Caco-2 (cell line): Measurements from ENCODE around the gene IL27RA. TPM values are rescaled to one million over a fixed set of nuclear protein-coding genes. Genes with fewer than 3 reads are reported as not detected.
A peak's percentile ranks its signal among the peaks of the same experiment; 100 is the strongest.
"Not testable (repeated sequence)": the region's sequence is repeated elsewhere in the genome, so short reads cannot be mapped to it uniquely, and the experiment has no call there.

ENCODE experiments used
- BruUV-seq: library from RNA; stranded (reverse); fragments of 400-500 nt; replicated peaks from 2 replicates; lab custom pipeline; 2021; lab: Mats Ljungman, UMichigan
- CTCF ChIA-PET: fragments of 300-600 bp; sonication (Branson Sonifier 250); formaldehyde crosslinking; loops from one replicate; lab custom pipeline; 2022; ENCODE audit warnings: antibody characterized with exemption; lab: Charles Lee
- POLR2A ChIA-PET: fragments of 300-600 bp; sonication (Branson Sonifier 250); formaldehyde crosslinking; loops from one replicate; lab custom pipeline; 2022; ENCODE audit warnings: antibody characterized with exemption; lab: Charles Lee
- DNase-seq, 2 experiments: peaks; one replicate each; pipeline versions ENCODE4 v3.0.0 to v3.0.0-alpha.2; 2020 to 2022
- H3K27me3 ChIP-seq: replicated peaks from 2 replicates; pipeline ENCODE4 v1.6.0; 2011; ENCODE audit warnings: low read length; ENCODE audit not compliant: control insufficient read depth, insufficient read depth
- H3K36me3 ChIP-seq: 2 replicates; pipeline ENCODE4 v1.5.1; 2011; ENCODE audit warnings: low read length; ENCODE audit not compliant: control insufficient read depth, insufficient read depth
- H3K4me1 ChIP-seq: fragments of 250-450 bp; sonication (Bioruptor Pico); 2 replicates; pipeline ENCODE4 v1.5.1; 2020; ENCODE audit warnings: mild to moderate bottlenecking
- H3K4me3 ChIP-seq: 2 replicates; pipeline ENCODE4 v1.5.1; 2011; ENCODE audit warnings: low read depth, mild to moderate bottlenecking, control low read depth, low read length
- H3K9me3 ChIP-seq: fragments of 250-450 bp; sonication (Bioruptor Pico); 2 replicates; pipeline ENCODE4 v1.5.1; 2020; ENCODE audit warnings: mild to moderate bottlenecking, moderate library complexity
- H3K27ac Mint-ChIP-seq: one replicate; pipeline ENCODE4 v1.8.0; 2022; ENCODE audit warnings: mixed read lengths; ENCODE audit not compliant: unreplicated experiment
- H3K27me3 Mint-ChIP-seq: one replicate; pipeline ENCODE4 v1.8.0; 2022; ENCODE audit warnings: mixed read lengths; ENCODE audit not compliant: insufficient read depth, unreplicated experiment
- H3K36me3 Mint-ChIP-seq: one replicate; pipeline ENCODE4 v1.8.0; 2022; ENCODE audit warnings: mild to moderate bottlenecking, mixed read lengths; ENCODE audit not compliant: insufficient read depth, unreplicated experiment
- H3K4me1 Mint-ChIP-seq: one replicate; pipeline ENCODE4 v1.8.0; 2022; ENCODE audit warnings: low read depth, mixed read lengths; ENCODE audit not compliant: unreplicated experiment
- H3K4me3 Mint-ChIP-seq: one replicate; pipeline ENCODE4 v1.8.0; 2022; ENCODE audit warnings: mild to moderate bottlenecking, moderate library complexity, mixed read lengths; ENCODE audit not compliant: unreplicated experiment
- H3K9me3 Mint-ChIP-seq: one replicate; pipeline ENCODE4 v1.8.0; 2022; ENCODE audit warnings: mixed read lengths; ENCODE audit not compliant: unreplicated experiment
- intact Hi-C: fragments of 100-400 bp; cut with micrococcal nuclease; formaldehyde crosslinking; loops from one replicate; pipeline ENCODE4 v1.10.0; 2022; ENCODE audit not compliant: unreplicated experiment
- total RNA-seq: library from RNA; stranded (reverse); gene quantifications from 2 replicates; pipeline ENCODE4 v1.2.3, GENCODE V29; 2022
- TF ChIP-seq, protein P1 (sequence below), 2 experiments: fragments of 200-600 bp in 1 of 2; IDR thresholded peaks; 1 replicate in 1 of 2; 2 replicates in 1 of 2; pipeline versions ENCODE4 v1.5.1 to v1.8.0; 2011 to 2022; ENCODE audit warnings: antibody characterized with exemption in 1 of 2, control low read depth in 1 of 2, inconsistent platforms in 1 of 2, low read depth in 1 of 2, low read length in 1 of 2, mild to moderate bottlenecking in 1 of 2, moderate library complexity in 1 of 2; ENCODE audit not compliant: insufficient read depth in 1 of 2, severe bottlenecking in 1 of 2, unreplicated experiment in 1 of 2

IL27RA gene
- total RNA-seq, 1 experiment from 2014 or later = 4.7 TPM

DNA sequence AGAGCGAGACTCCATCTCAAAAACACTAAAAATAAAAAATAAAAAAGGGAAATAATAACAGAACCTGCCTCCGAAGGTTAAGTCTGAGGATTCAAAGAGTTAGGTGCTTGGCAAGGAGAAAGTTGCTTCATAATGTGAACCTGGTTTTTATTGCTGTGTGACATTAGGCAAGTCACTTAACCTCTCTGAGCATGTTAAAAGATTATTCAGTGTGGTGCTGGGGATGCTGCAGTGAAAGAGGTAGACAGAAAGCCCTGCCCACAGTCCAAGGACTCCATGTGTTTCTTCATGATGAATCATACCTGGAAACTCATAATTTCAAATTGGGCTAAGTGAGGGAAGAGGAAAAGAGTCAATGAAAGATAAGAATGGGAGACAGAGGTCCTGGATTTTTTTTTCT is 2.4 kb downstream of the IL27RA start:
- Mint-ChIP-seq H3K27me3 (no peaks in the 10 kb centered on the region), H3K9me3 (no peaks in the 10 kb centered on the region), H3K36me3 (peaks cover 10% of the 10 kb centered on the region), H3K4me1 (peaks cover 6% of the 10 kb centered on the region), H3K4me3 (no peak overlapping the region), H3K27ac (no peak overlapping the region)
- no peak for DNase-seq
- Histone ChIP-seq H3K27me3 (no peaks in the 10 kb centered on the region), H3K4me3 (no peak overlapping the region), H3K9me3 (no peaks in the 10 kb centered on the region), H3K36me3 (no peaks in the 10 kb centered on the region), H3K4me1 (no peaks in the 10 kb centered on the region)
- BruUV-seq = no TSS peak
- intact Hi-C loops = loop anchor here (2.0 kb wide), 1 partner anchor 153 kb away; no protein-coding TSS in a partner anchor
- ChIA-PET POLR2A (no interaction called here), CTCF (no interaction called here)
- TF ChIP-seq, protein P1, sequence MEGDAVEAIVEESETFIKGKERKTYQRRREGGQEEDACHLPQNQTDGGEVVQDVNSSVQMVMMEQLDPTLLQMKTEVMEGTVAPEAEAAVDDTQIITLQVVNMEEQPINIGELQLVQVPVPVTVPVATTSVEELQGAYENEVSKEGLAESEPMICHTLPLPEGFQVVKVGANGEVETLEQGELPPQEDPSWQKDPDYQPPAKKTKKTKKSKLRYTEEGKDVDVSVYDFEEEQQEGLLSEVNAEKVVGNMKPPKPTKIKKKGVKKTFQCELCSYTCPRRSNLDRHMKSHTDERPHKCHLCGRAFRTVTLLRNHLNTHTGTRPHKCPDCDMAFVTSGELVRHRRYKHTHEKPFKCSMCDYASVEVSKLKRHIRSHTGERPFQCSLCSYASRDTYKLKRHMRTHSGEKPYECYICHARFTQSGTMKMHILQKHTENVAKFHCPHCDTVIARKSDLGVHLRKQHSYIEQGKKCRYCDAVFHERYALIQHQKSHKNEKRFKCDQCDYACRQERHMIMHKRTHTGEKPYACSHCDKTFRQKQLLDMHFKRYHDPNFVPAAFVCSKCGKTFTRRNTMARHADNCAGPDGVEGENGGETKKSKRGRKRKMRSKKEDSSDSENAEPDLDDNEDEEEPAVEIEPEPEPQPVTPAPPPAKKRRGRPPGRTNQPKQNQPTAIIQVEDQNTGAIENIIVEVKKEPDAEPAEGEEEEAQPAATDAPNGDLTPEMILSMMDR (IDR thresholded peaks at IDR 0.05; ENCODE audit: insufficient read depth in 1 of 2, low read depth in 1 of 2, low read length in 1 of 2, severe bottlenecking in 1 of 2, unreplicated experiment in 1 of 2) = no peak

DNA sequence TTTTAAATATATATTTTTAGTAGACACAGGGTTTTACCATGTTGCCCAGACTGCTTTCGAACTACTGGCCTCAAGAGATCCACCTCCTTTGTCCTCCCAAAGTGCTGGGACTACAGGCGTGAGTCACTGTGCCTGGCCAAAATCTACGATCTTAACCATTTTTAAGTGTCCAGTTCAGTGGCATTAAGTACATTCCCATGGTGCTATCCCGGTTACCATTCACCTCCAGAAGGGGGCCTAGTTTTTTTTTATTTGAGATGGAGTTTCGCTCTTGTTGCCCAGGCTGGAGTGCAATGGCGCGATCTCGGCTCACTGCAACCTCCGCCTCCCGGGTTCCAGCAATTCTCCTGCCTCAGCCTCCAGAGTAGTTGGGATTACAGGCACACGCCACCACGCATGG is 3.6 kb downstream of the IL27RA start:
- DNase-seq, H3K9me3 Mint-ChIP-seq, H3K36me3 ChIP-seq, H3K4me3 Mint-ChIP-seq, BruUV-seq, H3K4me1 ChIP-seq, H3K4me1 Mint-ChIP-seq, H3K27ac Mint-ChIP-seq, H3K4me3 ChIP-seq, POLR2A ChIA-PET, H3K27me3 ChIP-seq, H3K27me3 Mint-ChIP-seq, H3K9me3 ChIP-seq, intact Hi-C loops: not testable (repeated sequence)
- H3K36me3 Mint-ChIP-seq = peaks cover 10% of the 10 kb centered on the region
- CTCF ChIA-PET = interaction anchor here (0.7 to 1.2 kb wide), 2 partner anchors 30 to 101 kb away, joined by 3 read pairs; partner anchors contain the start of gene ASF1B
- TF ChIP-seq, protein P1 (IDR thresholded peaks at IDR 0.05; ENCODE audit: insufficient read depth in 1 of 2, low read depth in 1 of 2, low read length in 1 of 2, severe bottlenecking in 1 of 2, unreplicated experiment in 1 of 2) = peak in 1 of 2 experiments; percentile 13

DNA sequence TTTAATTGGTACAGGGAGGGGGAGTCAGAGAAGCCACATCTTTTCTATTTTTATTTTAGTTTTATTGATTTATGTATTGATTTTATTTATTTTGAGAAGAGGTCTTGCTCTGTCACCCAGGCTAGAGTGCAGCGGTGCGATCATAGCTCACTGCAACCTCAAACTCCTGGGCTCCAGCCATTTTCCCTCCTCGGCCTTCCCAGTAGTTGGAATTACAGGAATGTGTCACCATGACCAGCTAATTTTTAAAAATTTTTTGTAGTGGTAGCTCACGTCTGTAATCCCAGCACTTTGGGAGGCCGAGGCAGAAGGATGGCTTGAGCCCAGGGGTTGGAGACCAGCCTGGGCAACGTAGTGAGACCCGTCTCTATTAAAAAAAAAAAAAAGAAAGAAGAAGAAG is 4.1 kb downstream of the IL27RA start:
- POLR2A ChIA-PET = no interaction called here
- H3K4me1 Mint-ChIP-seq = peaks cover 6% of the 10 kb centered on the region
- H3K9me3 Mint-ChIP-seq = no peaks in the 10 kb centered on the region
- no peaks in the 10 kb centered on the region for H3K27me3 Mint-ChIP-seq
- BruUV-seq = no TSS peak
- H3K36me3 Mint-ChIP-seq = peaks cover 10% of the 10 kb centered on the region
- DNase-seq = no peak
- H3K27ac Mint-ChIP-seq = no peak overlapping the region
- no peaks in the 10 kb centered on the region for H3K36me3 ChIP-seq
- H3K4me1 ChIP-seq = no peaks in the 10 kb centered on the region
- intact Hi-C loops = no loop called here
- H3K9me3 ChIP-seq = no peaks in the 10 kb centered on the region
- H3K27me3 ChIP-seq = no peaks in the 10 kb centered on the region
- TF ChIP-seq, protein P1 (IDR thresholded peaks at IDR 0.05; ENCODE audit: insufficient read depth in 1 of 2, low read depth in 1 of 2, low read length in 1 of 2, severe bottlenecking in 1 of 2, unreplicated experiment in 1 of 2) = no peak
- H3K4me3 Mint-ChIP-seq = no peak overlapping the region
- CTCF ChIA-PET = interaction anchor here (0.7 to 1.2 kb wide), 2 partner anchors 30 to 101 kb away, joined by 3 read pairs; partner anchors contain the start of gene ASF1B
- no peak overlapping the region for H3K4me3 ChIP-seq
